HepG2 (cell line): Measurements from ENCODE around the gene TCF25. TPM values are rescaled to one million over a fixed set of nuclear protein-coding genes. Genes with fewer than 3 reads are reported as not detected.
A peak's percentile ranks its signal among the peaks of the same experiment; 100 is the strongest.

Experiments used
- ATAD3A ChIP-seq: sonication (generic); formaldehyde crosslinking; IDR thresholded peaks from 2 replicates; pipeline ENCODE4 v1.4.0; 2020; ENCODE audit warnings: missing genetic modification reagents
- KLF16 ChIP-seq, 2 experiments: sonication (generic) in 1 of 2; formaldehyde crosslinking in 1 of 2; IDR thresholded peaks; 2 replicates each; pipeline versions ENCODE4 v1.6.1 to v1.8.0; 2016 to 2023; ENCODE audit warnings: missing genetic modification reagents in 2 of 2, missing compliant biosample characterization in 1 of 2
- MIER2 ChIP-seq: IDR thresholded peaks from 2 replicates; pipeline ENCODE4 v1.6.1; 2016; ENCODE audit warnings: missing biosample characterization, missing genetic modification reagents
- PAF1 ChIP-seq: IDR thresholded peaks from 2 replicates; pipeline ENCODE4 v1.6.1; 2016; ENCODE audit warnings: missing genetic modification reagents, missing compliant biosample characterization
- RBAK ChIP-seq: sonication (generic); formaldehyde crosslinking; IDR thresholded peaks from 2 replicates; pipeline ENCODE4 v1.5.1; 2020; ENCODE audit warnings: mild to moderate bottlenecking, missing genetic modification reagents
- SRY ChIP-seq: sonication (generic); formaldehyde crosslinking; IDR thresholded peaks from 2 replicates; pipeline ENCODE4 v1.8.0; 2022; ENCODE audit warnings: mild to moderate bottlenecking, missing genetic modification reagents
- ZBTB8A ChIP-seq: sonication (generic); formaldehyde crosslinking; IDR thresholded peaks from 2 replicates; pipeline ENCODE4 v1.4.0; 2020; ENCODE audit warnings: mild to moderate bottlenecking, low read depth, missing genetic modification reagents, borderline replicate concordance
- ZFY ChIP-seq: sonication (generic); formaldehyde crosslinking; IDR thresholded peaks from 2 replicates; pipeline ENCODE4 v1.4.0; 2020; ENCODE audit warnings: missing genetic modification reagents
- ZNF350 ChIP-seq: sonication (generic); formaldehyde crosslinking; IDR thresholded peaks from 2 replicates; pipeline ENCODE4 v1.4.0; 2020; ENCODE audit warnings: mild to moderate bottlenecking, low read depth, missing genetic modification reagents, borderline replicate concordance
- ZNF557 ChIP-seq: sonication (generic); formaldehyde crosslinking; IDR thresholded peaks from 2 replicates; pipeline ENCODE4 v1.4.0; 2020; ENCODE audit warnings: missing genetic modification reagents
- ZNF749 ChIP-seq: sonication (generic); formaldehyde crosslinking; IDR thresholded peaks from 2 replicates; pipeline ENCODE4 v1.8.0; 2022; ENCODE audit warnings: mild to moderate bottlenecking, missing genetic modification reagents, moderate library complexity, borderline replicate concordance
- polyA plus RNA-seq, 8 experiments: library from polyadenylated mRNA; depleted of rRNA in 3 of 8; stranded (reverse) in 7 of 8; unstranded in 1 of 8; fragments of >200 nt; fragmentation: Illumina TruSeq in 4 of 8; extraction: Trizol in 4 of 8; gene quantifications; 2 replicates each; pipeline versions ENCODE4 v1.2.1 to v1.2.3, GENCODE V29; 2011 to 2016; ENCODE audit warnings: low read depth in 4 of 8, missing spikeins in 1 of 8, mixed read lengths in 1 of 8; ENCODE audit not compliant: insufficient read depth in 1 of 8
- total RNA-seq, 5 experiments: library from RNA; depleted of rRNA; stranded (reverse); fragments of >200 nt; fragmentation: Illumina TruSeq; extraction: Trizol; gene quantifications; 2 replicates each; pipeline ENCODE4 v1.2.3, GENCODE V29; 2016; ENCODE audit warnings: low read depth in 1 of 5
- TF ChIP-seq, protein P1 (sequence below): sonication (generic); formaldehyde crosslinking; IDR thresholded peaks from 2 replicates; pipeline ENCODE4 v1.5.0; 2020; ENCODE audit warnings: missing genetic modification reagents, mild to moderate bottlenecking, borderline replicate concordance
- TF ChIP-seq, protein P2 (sequence below): sonication (generic); formaldehyde crosslinking; IDR thresholded peaks from 2 replicates; pipeline ENCODE4 v1.5.0; 2020; ENCODE audit warnings: mild to moderate bottlenecking, missing genetic modification reagents, moderate library complexity
- TF ChIP-seq, protein P3 (sequence below): sonication (generic); formaldehyde crosslinking; IDR thresholded peaks from 2 replicates; pipeline ENCODE4 v1.8.1; 2023; ENCODE audit warnings: mild to moderate bottlenecking, missing genetic modification reagents
- TF ChIP-seq, protein P4 (sequence below): sonication (generic); formaldehyde crosslinking; IDR thresholded peaks from 2 replicates; pipeline ENCODE4 v1.5.1; 2020; ENCODE audit warnings: missing genetic modification reagents, mild to moderate bottlenecking, borderline replicate concordance
- TF ChIP-seq, protein P5 (sequence below), 2 experiments: sonication (generic) in 1 of 2; formaldehyde crosslinking in 1 of 2; IDR thresholded peaks; 2 replicates each; pipeline versions ENCODE4 v1.4.0 to v1.6.1; 2018 to 2020; ENCODE audit warnings: missing genetic modification reagents in 2 of 2, borderline replicate concordance in 1 of 2, low read depth in 1 of 2, mild to moderate bottlenecking in 1 of 2, missing biosample characterization in 1 of 2
- TF ChIP-seq, protein P6 (sequence below): sonication (generic); formaldehyde crosslinking; IDR thresholded peaks from 2 replicates; pipeline ENCODE4 v1.4.0; 2020; ENCODE audit warnings: missing genetic modification reagents, borderline replicate concordance

TCF25 gene
- total and polyA plus RNA-seq, 2 of the 13 experiments (the other 11 are each of a cell fraction or from before 2014, with no cell fraction given) = 138 to 206 TPM

DNA sequence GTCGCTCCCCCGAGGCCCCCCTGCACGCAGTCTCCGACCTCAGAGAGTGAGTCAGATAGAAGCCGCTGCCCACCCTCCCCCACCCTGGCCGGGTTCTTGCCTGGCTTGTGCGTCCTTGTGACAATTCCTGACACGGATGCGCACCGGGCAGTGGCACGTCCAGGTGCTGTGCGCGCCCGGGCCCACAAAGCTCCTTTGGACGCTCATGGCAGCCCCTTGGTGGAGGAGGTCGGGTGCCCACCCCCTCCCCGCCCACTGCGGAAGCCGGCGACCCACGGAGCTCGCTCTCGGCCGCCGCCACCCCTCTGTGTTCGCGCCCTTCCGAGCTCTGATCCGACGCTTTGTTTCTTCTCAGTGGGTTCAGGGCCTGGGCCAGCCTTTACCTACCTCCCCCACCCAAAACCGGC is 49.1 kb downstream of the TCF25 start (continued):
- TF ChIP-seq, protein P1, sequence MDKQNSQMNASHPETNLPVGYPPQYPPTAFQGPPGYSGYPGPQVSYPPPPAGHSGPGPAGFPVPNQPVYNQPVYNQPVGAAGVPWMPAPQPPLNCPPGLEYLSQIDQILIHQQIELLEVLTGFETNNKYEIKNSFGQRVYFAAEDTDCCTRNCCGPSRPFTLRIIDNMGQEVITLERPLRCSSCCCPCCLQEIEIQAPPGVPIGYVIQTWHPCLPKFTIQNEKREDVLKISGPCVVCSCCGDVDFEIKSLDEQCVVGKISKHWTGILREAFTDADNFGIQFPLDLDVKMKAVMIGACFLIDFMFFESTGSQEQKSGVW = no peak
- TF ChIP-seq, protein P2, sequence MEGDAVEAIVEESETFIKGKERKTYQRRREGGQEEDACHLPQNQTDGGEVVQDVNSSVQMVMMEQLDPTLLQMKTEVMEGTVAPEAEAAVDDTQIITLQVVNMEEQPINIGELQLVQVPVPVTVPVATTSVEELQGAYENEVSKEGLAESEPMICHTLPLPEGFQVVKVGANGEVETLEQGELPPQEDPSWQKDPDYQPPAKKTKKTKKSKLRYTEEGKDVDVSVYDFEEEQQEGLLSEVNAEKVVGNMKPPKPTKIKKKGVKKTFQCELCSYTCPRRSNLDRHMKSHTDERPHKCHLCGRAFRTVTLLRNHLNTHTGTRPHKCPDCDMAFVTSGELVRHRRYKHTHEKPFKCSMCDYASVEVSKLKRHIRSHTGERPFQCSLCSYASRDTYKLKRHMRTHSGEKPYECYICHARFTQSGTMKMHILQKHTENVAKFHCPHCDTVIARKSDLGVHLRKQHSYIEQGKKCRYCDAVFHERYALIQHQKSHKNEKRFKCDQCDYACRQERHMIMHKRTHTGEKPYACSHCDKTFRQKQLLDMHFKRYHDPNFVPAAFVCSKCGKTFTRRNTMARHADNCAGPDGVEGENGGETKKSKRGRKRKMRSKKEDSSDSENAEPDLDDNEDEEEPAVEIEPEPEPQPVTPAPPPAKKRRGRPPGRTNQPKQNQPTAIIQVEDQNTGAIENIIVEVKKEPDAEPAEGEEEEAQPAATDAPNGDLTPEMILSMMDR (CRISPR knock-in tag) = no peak
- TF ChIP-seq ZBTB8A (CRISPR knock-in tag) (no peak), ATAD3A (no peak), RBAK (CRISPR knock-in tag) (no peak), ZNF749 (no peak), KLF16 (CRISPR knock-in tag; IDR thresholded peaks at IDR 0.05) (no peak; a peak in 1 of 4 replicates), ZFY (no peak; the same call in 1 of the 2 replicates), ZNF557 (CRISPR knock-in tag) (0 out of 2 replicates have a peak, but pooled peaks have one; percentile 52), SRY (CRISPR knock-in tag) (no peak), PAF1 (CRISPR knock-in tag) (no peak), ZNF350 (CRISPR knock-in tag) (peak; percentile 54; the same call in 1 of the 2 replicates), MIER2 (no peak)
- TF ChIP-seq, protein P3, sequence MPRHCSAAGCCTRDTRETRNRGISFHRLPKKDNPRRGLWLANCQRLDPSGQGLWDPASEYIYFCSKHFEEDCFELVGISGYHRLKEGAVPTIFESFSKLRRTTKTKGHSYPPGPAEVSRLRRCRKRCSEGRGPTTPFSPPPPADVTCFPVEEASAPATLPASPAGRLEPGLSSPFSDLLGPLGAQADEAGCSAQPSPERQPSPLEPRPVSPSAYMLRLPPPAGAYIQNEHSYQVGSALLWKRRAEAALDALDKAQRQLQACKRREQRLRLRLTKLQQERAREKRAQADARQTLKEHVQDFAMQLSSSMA (CRISPR knock-in tag) = peak; percentile 32; the same call in 1 of the 2 replicates
- TF ChIP-seq, protein P4, sequence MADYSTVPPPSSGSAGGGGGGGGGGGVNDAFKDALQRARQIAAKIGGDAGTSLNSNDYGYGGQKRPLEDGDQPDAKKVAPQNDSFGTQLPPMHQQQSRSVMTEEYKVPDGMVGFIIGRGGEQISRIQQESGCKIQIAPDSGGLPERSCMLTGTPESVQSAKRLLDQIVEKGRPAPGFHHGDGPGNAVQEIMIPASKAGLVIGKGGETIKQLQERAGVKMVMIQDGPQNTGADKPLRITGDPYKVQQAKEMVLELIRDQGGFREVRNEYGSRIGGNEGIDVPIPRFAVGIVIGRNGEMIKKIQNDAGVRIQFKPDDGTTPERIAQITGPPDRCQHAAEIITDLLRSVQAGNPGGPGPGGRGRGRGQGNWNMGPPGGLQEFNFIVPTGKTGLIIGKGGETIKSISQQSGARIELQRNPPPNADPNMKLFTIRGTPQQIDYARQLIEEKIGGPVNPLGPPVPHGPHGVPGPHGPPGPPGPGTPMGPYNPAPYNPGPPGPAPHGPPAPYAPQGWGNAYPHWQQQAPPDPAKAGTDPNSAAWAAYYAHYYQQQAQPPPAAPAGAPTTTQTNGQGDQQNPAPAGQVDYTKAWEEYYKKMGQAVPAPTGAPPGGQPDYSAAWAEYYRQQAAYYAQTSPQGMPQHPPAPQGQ (CRISPR knock-in tag) = no peak
- TF ChIP-seq, protein P5, sequence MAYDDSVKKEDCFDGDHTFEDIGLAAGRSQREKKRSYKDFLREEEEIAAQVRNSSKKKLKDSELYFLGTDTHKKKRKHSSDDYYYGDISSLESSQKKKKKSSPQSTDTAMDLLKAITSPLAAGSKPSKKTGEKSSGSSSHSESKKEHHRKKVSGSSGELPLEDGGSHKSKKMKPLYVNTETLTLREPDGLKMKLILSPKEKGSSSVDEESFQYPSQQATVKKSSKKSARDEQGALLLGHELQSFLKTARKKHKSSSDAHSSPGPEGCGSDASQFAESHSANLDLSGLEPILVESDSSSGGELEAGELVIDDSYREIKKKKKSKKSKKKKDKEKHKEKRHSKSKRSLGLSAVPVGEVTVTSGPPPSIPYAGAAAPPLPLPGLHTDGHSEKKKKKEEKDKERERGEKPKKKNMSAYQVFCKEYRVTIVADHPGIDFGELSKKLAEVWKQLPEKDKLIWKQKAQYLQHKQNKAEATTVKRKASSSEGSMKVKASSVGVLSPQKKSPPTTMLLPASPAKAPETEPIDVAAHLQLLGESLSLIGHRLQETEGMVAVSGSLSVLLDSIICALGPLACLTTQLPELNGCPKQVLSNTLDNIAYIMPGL (CRISPR knock-in tag; IDR thresholded peaks at IDR 0.05; ENCODE audit: borderline replicate concordance in 1 of 2, low read depth in 1 of 2) = peak; percentile 21 to 66; a peak in 1 of 4 replicates
- TF ChIP-seq, protein P6, sequence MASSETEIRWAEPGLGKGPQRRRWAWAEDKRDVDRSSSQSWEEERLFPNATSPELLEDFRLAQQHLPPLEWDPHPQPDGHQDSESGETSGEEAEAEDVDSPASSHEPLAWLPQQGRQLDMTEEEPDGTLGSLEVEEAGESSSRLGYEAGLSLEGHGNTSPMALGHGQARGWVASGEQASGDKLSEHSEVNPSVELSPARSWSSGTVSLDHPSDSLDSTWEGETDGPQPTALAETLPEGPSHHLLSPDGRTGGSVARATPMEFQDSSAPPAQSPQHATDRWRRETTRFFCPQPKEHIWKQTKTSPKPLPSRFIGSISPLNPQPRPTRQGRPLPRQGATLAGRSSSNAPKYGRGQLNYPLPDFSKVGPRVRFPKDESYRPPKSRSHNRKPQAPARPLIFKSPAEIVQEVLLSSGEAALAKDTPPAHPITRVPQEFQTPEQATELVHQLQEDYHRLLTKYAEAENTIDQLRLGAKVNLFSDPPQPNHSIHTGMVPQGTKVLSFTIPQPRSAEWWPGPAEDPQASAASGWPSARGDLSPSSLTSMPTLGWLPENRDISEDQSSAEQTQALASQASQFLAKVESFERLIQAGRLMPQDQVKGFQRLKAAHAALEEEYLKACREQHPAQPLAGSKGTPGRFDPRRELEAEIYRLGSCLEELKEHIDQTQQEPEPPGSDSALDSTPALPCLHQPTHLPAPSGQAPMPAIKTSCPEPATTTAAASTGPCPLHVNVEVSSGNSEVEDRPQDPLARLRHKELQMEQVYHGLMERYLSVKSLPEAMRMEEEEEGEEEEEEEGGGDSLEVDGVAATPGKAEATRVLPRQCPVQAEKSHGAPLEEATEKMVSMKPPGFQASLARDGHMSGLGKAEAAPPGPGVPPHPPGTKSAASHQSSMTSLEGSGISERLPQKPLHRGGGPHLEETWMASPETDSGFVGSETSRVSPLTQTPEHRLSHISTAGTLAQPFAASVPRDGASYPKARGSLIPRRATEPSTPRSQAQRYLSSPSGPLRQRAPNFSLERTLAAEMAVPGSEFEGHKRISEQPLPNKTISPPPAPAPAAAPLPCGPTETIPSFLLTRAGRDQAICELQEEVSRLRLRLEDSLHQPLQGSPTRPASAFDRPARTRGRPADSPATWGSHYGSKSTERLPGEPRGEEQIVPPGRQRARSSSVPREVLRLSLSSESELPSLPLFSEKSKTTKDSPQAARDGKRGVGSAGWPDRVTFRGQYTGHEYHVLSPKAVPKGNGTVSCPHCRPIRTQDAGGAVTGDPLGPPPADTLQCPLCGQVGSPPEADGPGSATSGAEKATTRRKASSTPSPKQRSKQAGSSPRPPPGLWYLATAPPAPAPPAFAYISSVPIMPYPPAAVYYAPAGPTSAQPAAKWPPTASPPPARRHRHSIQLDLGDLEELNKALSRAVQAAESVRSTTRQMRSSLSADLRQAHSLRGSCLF (CRISPR knock-in tag) = 0 out of 2 replicates have a peak, but pooled peaks have one; percentile 28
